ENCODE measurements around the gene LPAR3. TPM values are rescaled to one million over a fixed set of nuclear protein-coding genes. Genes with fewer than 3 reads are reported as not detected.
A peak's percentile ranks its signal among the peaks of the same experiment; 100 is the strongest.
"Not testable (repeated sequence)": the region's sequence is repeated elsewhere in the genome, so short reads cannot be mapped to it uniquely, and the experiment has no call there.

Gene LPAR3
- polyA plus RNA-seq, 1 donor, result 1.1 TPM

- H3K36me3 ChIP-seq (ENCODE audit: control insufficient read depth, insufficient read depth, low read length), result no peaks in the 10 kb centered on the region
- WGBS (ENCODE audit: insufficient coverage, low lambda C conversion rate), result no CpG with 5 or more reads among the region's 1 CpG
- H3K9me3 ChIP-seq (ENCODE audit: control insufficient read depth, low read depth, low read length), result no peaks in the 10 kb centered on the region
- H3K27ac ChIP-seq (ENCODE audit: low read length), result no peak overlapping the region
- DNase-seq, result no peak
- no peaks in the 10 kb centered on the region for H3K27me3 ChIP-seq (ENCODE audit: control insufficient read depth, insufficient read depth, low read length)
- H3K4me1 ChIP-seq (ENCODE audit: control insufficient read depth, insufficient read depth, low read length), result peaks cover 5% of the 10 kb centered on the region
- H3K4me3 ChIP-seq (ENCODE audit: low read length), result no peak overlapping the region
Measured at GRCh38 chr1:84929581-84929980, 36.6 kb upstream of the LPAR3 start.

- WGBS (ENCODE audit: insufficient coverage, low lambda C conversion rate), result 60% methylated on average over 1 of the region's 4 CpGs
- no peak for DNase-seq
- Histone ChIP-seq H3K4me1 (ENCODE audit: control insufficient read depth, insufficient read depth, low read length) (peaks cover 5% of the 10 kb centered on the region), H3K27ac (ENCODE audit: low read length) (no peak overlapping the region), H3K4me3 (ENCODE audit: low read length) (no peak overlapping the region), H3K9me3 (ENCODE audit: control insufficient read depth, low read depth, low read length) (no peaks in the 10 kb centered on the region), H3K27me3 (ENCODE audit: control insufficient read depth, insufficient read depth, low read length) (no peaks in the 10 kb centered on the region), H3K36me3 (ENCODE audit: control insufficient read depth, insufficient read depth, low read length) (no peaks in the 10 kb centered on the region)
Measured at GRCh38 chr1:84928979-84929378, 36.0 kb upstream of the LPAR3 start.

GRCh38 chr1:84923317-84923716 is 30.3 kb upstream of the LPAR3 start:
- peaks cover 15% of the 10 kb centered on the region for H3K4me1 ChIP-seq (ENCODE audit: control insufficient read depth, insufficient read depth, low read length)
- H3K27ac ChIP-seq (ENCODE audit: low read length), result no peak overlapping the region
- H3K9me3 ChIP-seq (ENCODE audit: control insufficient read depth, low read depth, low read length), result no peaks in the 10 kb centered on the region
- H3K4me3 ChIP-seq (ENCODE audit: low read length), result no peak overlapping the region
- H3K36me3 ChIP-seq (ENCODE audit: control insufficient read depth, insufficient read depth, low read length), result no peaks in the 10 kb centered on the region
- no CpG with 5 or more reads among the region's 3 CpGs for WGBS (ENCODE audit: insufficient coverage, low lambda C conversion rate)
- DNase-seq, result no peak
- no peaks in the 10 kb centered on the region for H3K27me3 ChIP-seq (ENCODE audit: control insufficient read depth, insufficient read depth, low read length)

GRCh38 chr1:84920159-84920558 is 27.2 kb upstream of the LPAR3 start:
- Histone ChIP-seq H3K27me3 (ENCODE audit: control insufficient read depth, insufficient read depth, low read length) (no peaks in the 10 kb centered on the region), H3K36me3 (ENCODE audit: control insufficient read depth, insufficient read depth, low read length) (no peaks in the 10 kb centered on the region), H3K27ac (ENCODE audit: low read length) (no peak overlapping the region), H3K9me3 (ENCODE audit: control insufficient read depth, low read depth, low read length) (no peaks in the 10 kb centered on the region), H3K4me1 (ENCODE audit: control insufficient read depth, insufficient read depth, low read length) (peaks cover 15% of the 10 kb centered on the region), H3K4me3 (ENCODE audit: low read length) (no peak overlapping the region)
- no peak for DNase-seq
- no CpG with 5 or more reads among the region's 1 CpG for WGBS (ENCODE audit: insufficient coverage, low lambda C conversion rate)

GRCh38 chr1:84919461-84919970 is 26.5 kb upstream of the LPAR3 start:
- H3K4me1 ChIP-seq (ENCODE audit: control insufficient read depth, insufficient read depth, low read length), result peaks cover 18% of the 10 kb centered on the region
- DNase-seq, result peak in 1 of 2 donors; percentile 42
- H3K27me3 ChIP-seq (ENCODE audit: control insufficient read depth, insufficient read depth, low read length), result no peaks in the 10 kb centered on the region
- no peak overlapping the region for H3K27ac ChIP-seq (ENCODE audit: low read length)
- 35% methylated on average over 2 of the region's 4 CpGs for WGBS (ENCODE audit: insufficient coverage, low lambda C conversion rate)
- no peak overlapping the region for H3K4me3 ChIP-seq (ENCODE audit: low read length)
- H3K9me3 ChIP-seq (ENCODE audit: control insufficient read depth, low read depth, low read length), result no peaks in the 10 kb centered on the region
- H3K36me3 ChIP-seq (ENCODE audit: control insufficient read depth, insufficient read depth, low read length), result no peaks in the 10 kb centered on the region

GRCh38 chr1:84918726-84919336 is 25.8 kb upstream of the LPAR3 start:
- H3K9me3 ChIP-seq (ENCODE audit: control insufficient read depth, low read depth, low read length), result no peaks in the 10 kb centered on the region
- H3K36me3 ChIP-seq (ENCODE audit: control insufficient read depth, insufficient read depth, low read length), result no peaks in the 10 kb centered on the region
- DNase-seq, result no peak
- no peak overlapping the region for H3K27ac ChIP-seq (ENCODE audit: low read length)
- H3K27me3 ChIP-seq (ENCODE audit: control insufficient read depth, insufficient read depth, low read length), result no peaks in the 10 kb centered on the region
- WGBS (ENCODE audit: insufficient coverage, low lambda C conversion rate), result no CpG with 5 or more reads among the region's 5 CpGs
- H3K4me1 ChIP-seq (ENCODE audit: control insufficient read depth, insufficient read depth, low read length), result peaks cover 23% of the 10 kb centered on the region
- H3K4me3 ChIP-seq (ENCODE audit: low read length), result no peak overlapping the region

GRCh38 chr1:84916897-84917296 is 23.9 kb upstream of the LPAR3 start:
- H3K9me3 ChIP-seq (ENCODE audit: control insufficient read depth, low read depth, low read length), result no peaks in the 10 kb centered on the region
- no peak overlapping the region for H3K27ac ChIP-seq (ENCODE audit: low read length)
- no peak for DNase-seq
- H3K4me3 ChIP-seq (ENCODE audit: low read length), result no peak overlapping the region
- H3K27me3 ChIP-seq (ENCODE audit: control insufficient read depth, insufficient read depth, low read length), result no peaks in the 10 kb centered on the region
- no peaks in the 10 kb centered on the region for H3K36me3 ChIP-seq (ENCODE audit: control insufficient read depth, insufficient read depth, low read length)
- peaks cover 29% of the 10 kb centered on the region for H3K4me1 ChIP-seq (ENCODE audit: control insufficient read depth, insufficient read depth, low read length)
- no CpG with 5 or more reads among the region's 4 CpGs for WGBS (ENCODE audit: insufficient coverage, low lambda C conversion rate)

GRCh38 chr1:84913555-84913892 is 20.5 kb upstream of the LPAR3 start:
- no peaks in the 10 kb centered on the region for H3K36me3 ChIP-seq (ENCODE audit: control insufficient read depth, insufficient read depth, low read length)
- 33% methylated on average over 1 of the region's 4 CpGs for WGBS (ENCODE audit: insufficient coverage, low lambda C conversion rate)
- peak overlapping the region; percentile 67 for H3K27ac ChIP-seq (ENCODE audit: low read length)
- H3K9me3 ChIP-seq (ENCODE audit: control insufficient read depth, low read depth, low read length), result no peaks in the 10 kb centered on the region
- peak; percentile 78 to 90 for DNase-seq
- no peaks in the 10 kb centered on the region for H3K27me3 ChIP-seq (ENCODE audit: control insufficient read depth, insufficient read depth, low read length)
- H3K4me1 ChIP-seq (ENCODE audit: control insufficient read depth, insufficient read depth, low read length), result peaks cover 14% of the 10 kb centered on the region
- H3K4me3 ChIP-seq (ENCODE audit: low read length), result no peak overlapping the region

GRCh38 chr1:84912726-84913554 is 19.9 kb upstream of the LPAR3 start:
- no peak overlapping the region for H3K4me3 ChIP-seq (ENCODE audit: low read length)
- no peaks in the 10 kb centered on the region for H3K36me3 ChIP-seq (ENCODE audit: control insufficient read depth, insufficient read depth, low read length)
- peak in 1 of 2 donors; percentile 41 for DNase-seq
- H3K27ac ChIP-seq (ENCODE audit: low read length), result peak overlapping the region; percentile 67
- WGBS (ENCODE audit: insufficient coverage, low lambda C conversion rate), result 0% methylated on average over 1 of the region's 3 CpGs
- no peaks in the 10 kb centered on the region for H3K27me3 ChIP-seq (ENCODE audit: control insufficient read depth, insufficient read depth, low read length)
- H3K9me3 ChIP-seq (ENCODE audit: control insufficient read depth, low read depth, low read length), result no peaks in the 10 kb centered on the region
- peaks cover 14% of the 10 kb centered on the region for H3K4me1 ChIP-seq (ENCODE audit: control insufficient read depth, insufficient read depth, low read length)

GRCh38 chr1:84908746-84909464 is 15.9 kb upstream of the LPAR3 start:
- not testable (repeated sequence) for H3K36me3 ChIP-seq (ENCODE audit: control insufficient read depth, insufficient read depth, low read length); H3K4me1 ChIP-seq (ENCODE audit: control insufficient read depth, insufficient read depth, low read length); H3K9me3 ChIP-seq (ENCODE audit: control insufficient read depth, low read depth, low read length); H3K27ac ChIP-seq (ENCODE audit: low read length); H3K4me3 ChIP-seq (ENCODE audit: low read length); DNase-seq; H3K27me3 ChIP-seq (ENCODE audit: control insufficient read depth, insufficient read depth, low read length)
- WGBS (ENCODE audit: insufficient coverage, low lambda C conversion rate), result 80% methylated on average over 1 of the region's 4 CpGs
